IPS-15b (cell line): Measurements from ENCODE around the gene SNX21.

Experiments
- H3K27me3 ChIP-seq: one replicate; pipeline ENCODE4 v1.6.1; 2013; ENCODE audit warnings: low read length; ENCODE audit not compliant: control insufficient read depth, insufficient read depth
- H3K36me3 ChIP-seq: one replicate; pipeline ENCODE4 v1.6.1; 2013; ENCODE audit warnings: low read length; ENCODE audit not compliant: control insufficient read depth, insufficient read depth
- H3K4me1 ChIP-seq: one replicate; pipeline ENCODE4 v1.6.1; 2013; ENCODE audit warnings: mild to moderate bottlenecking, low read length; ENCODE audit not compliant: control insufficient read depth, insufficient read depth
- H3K4me3 ChIP-seq: one replicate; pipeline ENCODE4 v1.5.1; 2013; ENCODE audit warnings: low read depth, low read length
- H3K9ac ChIP-seq: one replicate; pipeline ENCODE4 v1.6.1; 2013; ENCODE audit warnings: low read depth, mild to moderate bottlenecking, low read length
- H3K9me3 ChIP-seq: one replicate; pipeline ENCODE4 v1.6.1; 2013; ENCODE audit warnings: mild to moderate bottlenecking, low read length; ENCODE audit not compliant: control insufficient read depth, insufficient read depth

Gene SNX21

DNA sequence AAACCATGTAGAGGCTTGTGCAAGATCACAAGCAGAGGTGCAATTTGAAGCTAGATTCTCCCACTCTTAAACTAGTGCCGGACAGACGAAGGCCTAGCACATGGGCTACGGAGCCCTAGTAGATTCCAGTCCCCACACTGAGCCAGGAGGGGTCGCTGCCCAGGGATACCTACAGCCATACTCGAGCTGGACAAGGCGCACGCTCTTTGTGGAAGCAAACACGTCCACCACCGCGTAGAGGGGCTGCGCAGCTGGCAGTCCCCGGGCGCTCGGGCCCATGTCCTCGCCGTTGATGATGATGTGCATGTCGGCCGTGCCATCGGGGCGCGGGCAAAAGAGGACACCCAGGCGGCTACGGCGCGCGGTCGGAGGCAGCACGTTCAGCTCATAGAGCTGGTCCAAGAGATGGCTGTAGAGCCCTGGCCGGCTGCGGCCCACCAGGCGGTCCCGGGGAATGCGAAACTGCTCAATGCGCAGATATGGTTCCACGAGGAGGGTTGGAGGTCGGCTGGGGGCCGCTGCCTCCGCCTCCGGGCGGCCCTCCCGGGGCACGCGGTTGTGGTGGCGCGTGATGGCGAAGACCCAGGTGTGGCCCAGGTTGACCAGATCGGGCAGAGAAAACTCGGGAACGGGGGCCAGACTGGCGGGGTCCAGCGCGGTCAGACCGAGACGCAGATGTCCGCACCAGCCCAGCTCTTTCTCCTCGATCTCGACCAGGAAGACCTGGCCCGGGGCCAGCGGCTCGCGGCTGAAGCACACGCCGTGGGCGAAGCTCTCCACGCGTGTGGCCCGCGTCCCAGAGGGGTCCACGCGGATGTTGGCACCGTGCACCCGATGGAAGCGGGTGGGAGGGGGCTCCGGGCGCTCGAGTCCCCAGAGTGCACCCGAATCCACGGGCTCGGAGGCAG is 56.7 kb downstream of the SNX21 start:
- Histone ChIP-seq H3K27me3 (no peaks in the 10 kb centered on the region), H3K4me3 (peak overlapping the region; percentile 75), H3K36me3 (peaks cover 28% of the 10 kb centered on the region), H3K9me3 (no peaks in the 10 kb centered on the region), H3K4me1 (no peaks in the 10 kb centered on the region), H3K9ac (peak overlapping the region; percentile 65)

DNA sequence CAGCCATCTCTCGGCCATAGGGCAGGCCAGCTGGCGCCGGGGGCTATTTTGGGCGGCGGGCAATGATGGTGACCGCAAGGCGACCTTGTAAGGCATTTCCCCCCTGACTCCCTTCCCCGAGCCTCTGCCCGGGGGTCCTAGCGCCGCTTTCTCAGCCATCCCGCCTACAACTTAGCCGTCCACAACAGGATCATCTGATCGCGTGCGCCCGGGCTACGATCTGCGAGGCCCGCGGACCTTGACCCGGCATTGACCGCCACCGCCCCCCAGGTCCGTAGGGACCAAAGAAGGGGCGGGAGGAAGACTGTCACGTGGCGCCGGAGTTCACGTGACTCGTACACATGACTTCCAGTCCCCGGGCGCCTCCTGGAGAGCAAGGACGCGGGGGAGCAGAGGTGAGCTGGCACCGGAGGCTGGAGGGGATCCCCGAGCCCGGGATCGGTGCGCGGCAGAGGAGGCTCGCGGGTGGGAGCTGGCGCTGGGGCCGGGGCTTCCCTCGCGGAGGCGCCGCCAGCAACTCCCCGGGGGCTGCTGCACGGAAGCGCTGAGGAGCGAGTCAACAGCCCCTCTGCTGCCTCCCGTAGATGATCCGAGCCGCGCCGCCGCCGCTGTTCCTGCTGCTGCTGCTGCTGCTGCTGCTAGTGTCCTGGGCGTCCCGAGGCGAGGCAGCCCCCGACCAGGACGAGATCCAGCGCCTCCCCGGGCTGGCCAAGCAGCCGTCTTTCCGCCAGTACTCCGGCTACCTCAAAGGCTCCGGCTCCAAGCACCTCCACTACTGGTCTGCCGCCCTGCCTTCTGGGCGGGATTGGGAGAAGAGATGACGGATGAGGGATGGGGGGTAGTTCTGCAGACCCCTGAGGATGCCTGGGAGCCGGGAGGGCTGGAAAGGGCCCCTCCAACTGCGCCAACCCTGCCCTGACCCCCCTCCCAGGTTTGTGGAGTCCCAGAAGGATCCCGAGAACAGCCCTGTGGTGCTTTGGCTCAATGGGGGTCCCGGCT is 57.7 kb downstream of the SNX21 start, which contains the start of the genes CTSA and NEURL2:
TSS of gene CTSA (plus strand) at position 351 of the 999 bp plus-strand sequence. CDS start at position 585, 234 bp downstream.
TSS of gene NEURL2 (minus strand) at position 224 of the 999 bp plus-strand sequence. CDS start at position 7, 217 bp downstream.
- H3K4me1 ChIP-seq = no peaks in the 10 kb centered on the region
- H3K27me3 ChIP-seq = no peaks in the 10 kb centered on the region
- no peaks in the 10 kb centered on the region for H3K9me3 ChIP-seq
- H3K9ac ChIP-seq = peak within 1 kb of the TSS; percentile 65
- peaks cover 31% of the 10 kb centered on the region for H3K36me3 ChIP-seq
- H3K4me3 ChIP-seq = peak within 1 kb of the TSS; percentile 75

DNA sequence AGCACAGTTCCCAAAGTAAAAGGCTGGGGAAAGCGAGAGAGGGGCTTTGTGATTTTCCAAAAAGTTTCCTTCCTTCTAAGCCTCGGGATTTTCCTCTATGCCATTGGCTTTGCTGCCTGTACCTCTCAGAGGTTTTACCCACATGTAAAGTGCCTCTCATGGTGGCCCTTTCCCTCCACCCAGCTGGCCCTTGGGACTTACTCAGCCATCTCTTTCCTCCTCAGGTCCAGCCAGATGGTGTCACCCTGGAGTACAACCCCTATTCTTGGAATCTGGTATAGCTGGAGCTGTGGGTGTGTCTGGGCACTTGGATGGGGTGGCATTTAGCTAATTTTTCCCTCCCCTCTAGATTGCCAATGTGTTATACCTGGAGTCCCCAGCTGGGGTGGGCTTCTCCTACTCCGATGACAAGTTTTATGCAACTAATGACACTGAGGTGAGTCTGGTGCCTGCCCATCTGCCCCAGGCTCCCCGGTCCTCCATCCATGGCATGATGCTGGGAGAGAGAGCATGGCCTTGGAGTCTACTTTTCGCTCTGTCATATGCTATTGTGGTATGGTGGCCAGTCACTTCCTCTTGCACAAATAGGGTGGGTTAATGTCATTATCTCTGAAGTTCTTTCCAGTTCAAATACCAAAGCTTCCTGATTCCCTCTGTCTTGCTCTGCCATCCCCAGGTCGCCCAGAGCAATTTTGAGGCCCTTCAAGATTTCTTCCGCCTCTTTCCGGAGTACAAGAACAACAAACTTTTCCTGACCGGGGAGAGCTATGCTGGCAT is 58.6 kb downstream of the SNX21 start:
- Histone ChIP-seq H3K4me1 (no peaks in the 10 kb centered on the region), H3K9ac (no peak overlapping the region), H3K36me3 (peaks cover 25% of the 10 kb centered on the region), H3K9me3 (no peaks in the 10 kb centered on the region), H3K4me3 (peak overlapping the region; percentile 75), H3K27me3 (no peaks in the 10 kb centered on the region)
